ENCODE results near the gene ZFAND2B.

The ZFAND2B gene, protein sequence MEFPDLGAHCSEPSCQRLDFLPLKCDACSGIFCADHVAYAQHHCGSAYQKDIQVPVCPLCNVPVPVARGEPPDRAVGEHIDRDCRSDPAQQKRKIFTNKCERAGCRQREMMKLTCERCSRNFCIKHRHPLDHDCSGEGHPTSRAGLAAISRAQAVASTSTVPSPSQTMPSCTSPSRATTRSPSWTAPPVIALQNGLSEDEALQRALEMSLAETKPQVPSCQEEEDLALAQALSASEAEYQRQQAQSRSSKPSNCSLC

DNA sequence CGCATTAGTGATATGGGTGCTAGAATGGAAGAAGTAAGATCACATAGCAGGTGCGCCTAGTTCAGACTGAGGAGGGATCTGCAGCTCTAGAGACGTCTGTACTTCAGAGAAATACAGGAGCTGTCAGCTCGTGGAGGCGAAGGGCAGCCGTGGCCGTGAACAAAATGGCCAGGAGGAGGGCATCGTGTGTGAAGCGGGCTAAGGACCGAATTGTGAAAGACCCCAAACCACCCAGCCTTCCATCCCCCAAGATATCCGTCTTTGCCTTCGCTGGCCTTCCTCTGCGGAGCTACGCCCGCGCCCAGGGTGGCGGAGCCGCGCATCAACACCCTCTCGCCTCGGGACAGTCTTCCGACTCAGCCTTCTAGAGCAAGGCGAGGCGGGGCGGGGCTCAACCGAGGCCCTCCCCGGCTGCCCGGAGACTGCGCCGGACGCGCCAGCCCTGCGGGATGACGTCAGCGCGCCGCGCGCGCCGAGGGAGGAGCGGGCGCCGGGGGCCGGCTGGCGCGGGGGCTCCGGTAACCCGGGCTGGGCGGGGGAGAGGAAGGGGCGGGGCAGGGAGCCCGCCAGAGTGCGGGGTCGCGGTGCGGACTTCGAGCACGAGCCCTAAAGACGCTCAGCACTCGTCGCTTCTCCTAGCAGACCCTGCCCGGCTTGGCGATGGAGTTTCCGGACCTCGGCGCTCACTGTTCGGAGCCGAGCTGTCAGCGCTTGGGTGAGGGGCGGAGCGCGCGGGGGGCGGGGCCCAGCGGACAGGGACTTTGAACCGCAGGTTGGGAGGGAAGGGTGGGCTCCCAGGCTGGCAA, at the start of gene ZFAND2B:
TSS of gene ZFAND2B (plus strand) at position 455 of the 806 bp plus-strand sequence. CDS start at position 661, 206 bp downstream.
- DNase-seq: peak; percentile 96

DNA sequence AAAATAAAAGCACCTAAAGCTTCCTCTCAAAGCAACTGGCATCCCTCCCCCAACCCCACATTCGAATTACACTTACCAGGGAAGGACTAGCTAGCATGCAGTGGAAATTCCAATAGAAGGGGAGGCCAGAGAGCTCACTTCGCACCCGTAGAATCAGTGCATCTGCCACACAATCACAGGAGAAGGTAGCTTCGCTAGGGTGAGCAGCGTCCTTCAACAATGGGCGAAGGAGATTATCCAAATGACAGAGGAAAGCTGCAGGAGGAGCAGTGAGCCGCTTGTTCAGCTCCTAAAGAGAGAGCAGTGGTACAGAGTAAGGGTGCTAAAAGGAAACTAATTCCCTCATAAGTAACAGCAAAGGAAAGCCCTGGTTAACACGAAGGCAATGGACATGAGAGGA, 49.2 kb upstream of the ZFAND2B start:
- no peak for DNase-seq

DNA sequence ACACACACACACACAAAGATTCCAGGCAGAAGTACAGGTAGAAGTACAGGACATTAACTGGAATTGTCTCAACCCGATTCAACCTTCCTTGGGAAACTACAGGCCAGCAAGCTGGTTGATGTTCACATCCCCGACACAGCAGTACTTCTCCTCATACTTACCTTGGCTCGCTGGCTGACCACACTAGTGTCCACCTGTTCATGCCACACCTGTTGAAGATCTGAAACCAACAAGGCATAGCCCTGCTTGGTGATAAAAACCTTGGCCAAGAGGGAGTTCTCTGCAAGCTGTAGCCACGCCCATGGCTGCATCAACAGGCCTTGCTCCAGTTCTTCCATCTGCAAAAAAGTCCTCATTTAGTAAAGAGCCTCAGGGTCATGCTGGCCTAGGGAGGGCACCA, 48.6 kb upstream of the ZFAND2B start:
- no peak for DNase-seq

DNA sequence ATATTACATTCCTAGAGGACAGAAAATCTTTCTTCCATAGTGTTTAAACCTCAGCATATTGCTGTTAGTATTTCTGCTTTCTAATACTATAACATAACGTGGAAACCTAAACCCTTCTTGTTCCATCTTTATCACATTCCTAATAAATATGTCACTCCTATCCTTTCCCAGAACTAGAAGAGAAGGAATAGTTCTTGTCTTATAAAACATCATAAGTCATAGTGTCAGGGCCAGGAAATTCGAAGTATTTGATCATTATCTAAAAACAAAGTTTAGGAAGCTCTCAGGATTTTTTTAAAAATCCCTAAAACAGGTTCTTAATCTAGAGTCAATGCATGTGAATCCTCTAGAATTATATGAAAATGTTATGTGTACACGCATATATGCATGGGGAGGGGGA, 48.0 kb upstream of the ZFAND2B start:
- DNase-seq: no peak

DNA sequence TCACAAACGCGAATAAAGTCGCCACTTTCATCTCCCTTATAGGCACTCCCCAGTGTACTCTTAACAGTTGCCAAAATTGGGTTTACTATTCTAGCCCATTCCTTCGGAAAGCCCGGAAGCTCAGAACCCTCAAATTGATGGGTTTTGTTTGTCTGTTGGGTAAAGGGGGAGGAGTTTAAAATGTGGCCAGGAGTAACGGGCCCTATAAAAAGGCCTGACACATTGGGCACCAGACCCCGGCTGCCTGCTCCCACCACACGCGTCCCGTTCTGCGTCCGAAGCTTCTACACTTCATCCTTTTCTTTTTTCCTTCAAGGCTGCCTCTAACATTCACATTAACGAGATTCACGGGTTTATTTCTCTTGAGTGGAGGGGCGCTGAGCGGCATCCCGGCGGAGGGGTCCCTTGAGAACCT, 46.8 kb upstream of the ZFAND2B start:
- DNase-seq: no peak

DNA sequence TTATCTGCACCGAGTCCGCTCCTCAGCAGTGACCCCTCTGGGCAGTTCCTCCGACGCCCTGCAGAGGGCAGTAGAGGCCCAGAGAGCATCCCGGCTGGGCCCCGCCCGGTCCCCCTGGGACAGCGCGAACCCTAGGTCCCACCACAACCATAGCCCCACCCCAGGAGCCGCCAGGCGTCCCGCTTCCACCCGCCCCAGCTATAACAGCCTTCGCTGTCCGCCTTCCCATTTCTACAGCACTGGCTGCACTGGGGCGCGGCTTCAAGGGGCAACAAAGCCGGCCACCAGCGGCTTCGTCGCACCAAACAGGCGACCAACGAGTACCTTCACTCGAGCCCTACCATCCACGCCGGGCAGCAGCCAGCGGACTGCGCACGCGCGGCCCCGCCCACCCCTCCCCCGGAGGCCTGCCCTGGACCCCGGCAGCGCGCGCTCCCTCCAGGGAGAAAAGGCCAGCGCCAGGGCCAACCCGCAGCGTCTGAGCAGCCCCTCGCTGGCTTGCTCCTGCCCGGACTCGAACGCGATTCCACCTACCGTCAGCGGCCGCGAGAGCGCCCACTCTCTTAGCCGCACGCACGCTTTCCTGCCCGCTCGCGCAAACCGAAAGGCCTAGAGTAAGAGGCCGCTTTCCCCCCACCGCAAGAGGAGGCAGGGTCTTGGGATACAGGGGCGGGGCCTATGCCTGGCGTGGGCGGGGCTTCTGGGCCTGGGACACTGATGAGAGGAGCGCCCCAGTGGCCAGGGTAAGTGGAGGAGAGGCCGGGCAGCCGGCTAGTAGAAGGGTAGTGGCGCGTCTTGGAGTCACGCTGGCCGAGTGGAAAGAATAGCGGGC, 46.2 kb upstream of the ZFAND2B start, which contains the start of gene NHEJ1:
TSS of gene NHEJ1 (minus strand) at position 630 of the 832 bp plus-strand sequence. CDS start 2,453 bp downstream, outside the sequence.
- DNase-seq: peak; percentile 96

DNA sequence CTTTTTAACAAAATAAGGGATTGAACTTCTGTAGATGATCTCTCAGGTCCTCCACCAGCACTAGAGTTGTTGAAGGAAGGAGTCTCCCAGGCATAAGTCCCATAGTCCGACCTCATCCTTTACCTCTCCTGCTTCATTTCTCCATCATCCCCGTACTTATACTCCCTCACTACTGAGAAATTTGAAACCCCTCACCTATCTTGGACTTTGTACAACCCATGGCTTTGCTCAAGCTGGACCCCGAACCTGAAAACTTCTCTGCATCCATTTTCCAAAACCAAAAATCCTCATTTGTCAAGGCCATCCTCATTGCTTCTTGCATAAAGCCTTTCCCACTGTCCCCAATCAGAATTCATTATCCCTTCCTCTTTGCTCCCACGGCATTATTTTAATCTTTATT, 45.5 kb upstream of the ZFAND2B start:
- DNase-seq: no peak

DNA sequence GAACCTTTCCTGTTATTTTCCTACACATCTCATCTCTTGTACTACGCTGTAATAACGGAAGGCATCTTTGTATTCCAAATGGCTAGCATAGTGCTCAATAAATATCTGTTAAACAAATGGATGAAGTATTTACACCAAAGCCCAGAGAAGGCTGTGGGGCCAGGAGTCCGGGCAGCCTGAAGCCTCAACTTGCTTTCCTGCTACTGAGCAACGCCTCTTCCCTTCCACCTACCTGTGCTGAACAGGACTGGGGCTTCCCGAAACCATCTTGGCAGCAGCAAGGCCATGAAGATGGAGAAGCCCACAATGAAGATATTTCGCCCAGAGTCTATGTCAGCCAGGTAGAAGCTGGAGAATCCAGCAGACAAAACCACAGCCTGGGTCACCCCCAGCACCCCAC, 43.4 kb upstream of the ZFAND2B start:
- DNase-seq: no peak

DNA sequence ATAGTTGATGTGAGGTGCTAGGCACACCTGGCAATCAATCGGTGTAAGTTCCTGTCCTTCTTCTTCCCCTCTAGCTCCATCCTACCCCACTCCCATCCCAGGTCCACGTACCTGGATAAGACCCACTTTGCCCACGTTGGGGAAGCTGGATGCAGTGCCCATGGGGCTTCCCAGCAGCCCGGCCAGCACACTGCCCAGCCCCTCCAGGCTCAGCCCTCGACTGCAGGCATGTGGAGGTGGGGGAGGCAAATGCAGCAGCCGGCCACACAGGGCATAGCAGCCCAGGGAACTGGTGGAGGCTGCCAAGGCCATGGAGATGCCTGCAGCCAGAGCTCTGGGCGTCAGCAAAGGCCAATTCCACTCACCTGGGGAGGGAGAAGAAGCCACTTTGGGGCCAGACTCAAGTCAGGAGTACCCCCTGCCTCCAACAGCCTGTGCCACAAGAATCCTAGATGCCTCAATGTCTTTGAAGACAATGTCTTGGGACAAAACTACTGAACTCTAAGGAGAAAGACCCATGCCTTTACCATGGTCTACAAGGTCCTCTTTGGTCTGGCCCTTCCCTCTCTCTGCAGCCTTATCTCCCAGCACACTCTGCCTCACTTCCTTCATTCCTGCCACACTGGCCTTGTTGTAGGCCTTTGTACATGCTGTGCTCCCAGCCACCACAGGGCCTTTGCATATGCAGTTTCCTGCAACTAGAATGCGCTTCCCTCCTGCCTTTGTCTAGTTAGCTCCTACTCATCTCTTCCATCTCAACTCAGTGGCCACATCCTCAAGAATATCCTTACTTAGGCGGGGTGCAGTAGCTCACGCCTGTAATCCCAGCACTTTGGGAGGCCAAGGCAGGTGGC, 41.3 kb upstream of the ZFAND2B start:
- no peak for DNase-seq

DNA sequence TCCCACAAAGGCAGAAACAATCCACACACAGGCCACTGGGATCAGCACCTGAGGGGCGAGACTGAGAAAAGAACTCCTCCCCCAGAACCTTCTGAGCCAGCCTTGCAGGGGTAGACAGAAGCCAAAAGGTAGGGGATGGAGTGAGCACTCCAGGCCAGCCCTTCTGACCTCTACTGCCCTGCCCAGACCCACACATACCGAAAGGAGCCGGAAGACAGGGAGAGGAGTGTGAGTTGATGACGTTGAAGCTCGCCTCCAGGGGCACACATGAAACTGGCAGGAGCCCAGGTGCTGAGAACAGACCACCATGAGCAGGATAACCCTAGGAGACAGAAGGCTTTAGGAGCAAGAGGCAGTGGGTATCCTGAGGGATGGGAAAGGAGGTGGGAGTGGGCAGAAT, 38.6 kb upstream of the ZFAND2B start:
- DNase-seq: no peak

DNA sequence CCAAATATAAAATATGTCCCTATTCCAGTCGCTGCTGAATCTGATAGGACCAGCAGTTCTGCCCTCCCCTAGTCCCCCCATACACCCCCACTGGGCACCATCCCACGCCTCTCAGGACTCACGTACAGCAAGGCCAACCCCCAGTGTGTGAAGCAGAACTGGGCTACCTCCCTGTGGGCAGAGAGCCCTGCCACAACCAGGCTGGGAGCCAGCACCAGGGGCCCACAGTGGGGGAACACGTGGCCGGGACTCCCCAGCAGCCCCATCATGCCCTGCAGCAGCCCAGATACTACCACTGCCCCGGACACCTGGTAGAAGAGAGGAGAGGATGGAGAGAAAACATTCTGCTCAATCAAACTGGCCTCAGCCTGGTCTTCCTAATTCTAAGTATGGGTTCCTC, 38.1 kb upstream of the ZFAND2B start:
- DNase-seq: no peak

DNA sequence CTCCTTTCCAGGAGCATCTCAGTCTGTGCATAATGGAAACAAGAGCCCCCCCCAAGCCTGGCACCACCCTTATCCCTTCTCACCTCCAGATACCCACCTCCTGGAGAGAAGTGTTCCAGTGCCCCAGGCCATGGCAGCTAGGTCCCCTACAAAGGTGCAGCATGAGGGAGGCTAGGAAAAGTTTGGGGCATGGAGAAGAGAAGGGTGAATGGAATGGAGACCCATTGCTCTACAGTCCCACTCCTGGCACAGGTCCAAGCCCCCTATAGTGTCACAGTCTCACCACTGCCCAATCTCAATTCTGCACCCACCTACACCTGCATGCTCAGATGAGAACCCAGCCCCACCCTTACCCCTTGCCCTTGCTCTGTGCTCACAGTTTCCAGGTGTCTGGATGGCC, 37.6 kb upstream of the ZFAND2B start:
- no peak for DNase-seq

DNA sequence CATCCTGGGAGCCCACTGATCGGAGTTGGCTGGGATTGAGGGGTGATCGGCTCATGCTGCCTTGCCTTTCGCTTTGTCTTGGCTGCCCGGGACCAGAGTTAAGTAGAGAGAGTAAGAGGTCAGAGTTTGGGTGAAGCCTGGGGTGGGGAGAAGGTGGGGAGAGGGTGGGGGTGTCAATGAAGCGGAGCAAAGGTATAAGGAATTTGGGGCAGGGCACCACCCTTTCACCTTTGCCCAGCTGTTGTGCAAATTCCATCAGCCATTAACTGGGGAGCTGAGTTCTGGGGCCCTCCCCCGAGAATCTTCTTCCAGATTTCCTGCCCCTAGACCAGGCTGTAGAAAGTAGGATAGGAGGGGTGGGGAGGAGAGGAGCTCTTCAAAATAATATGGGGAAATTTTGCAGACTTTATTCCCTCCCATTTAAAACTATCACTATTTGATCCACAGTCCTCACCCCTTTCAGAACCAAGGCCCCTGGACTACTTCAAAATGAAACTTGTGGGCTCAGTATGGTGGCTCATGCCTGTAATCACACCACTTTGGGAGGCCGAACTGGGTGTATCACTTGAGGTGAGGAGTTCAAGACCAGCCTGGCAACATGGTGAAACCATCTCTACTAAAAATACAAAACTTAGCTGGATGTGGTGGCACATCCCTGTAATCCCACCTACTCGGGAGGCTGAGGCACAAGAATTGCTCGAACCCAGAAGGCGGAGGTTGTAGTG, 36.5 kb upstream of the ZFAND2B start, which contains the start of gene SLC23A3:
TSS of gene SLC23A3 (minus strand) at position 100 of the 725 bp plus-strand sequence. CDS start at position 55, 45 bp downstream.
- DNase-seq: peak; percentile 47

DNA sequence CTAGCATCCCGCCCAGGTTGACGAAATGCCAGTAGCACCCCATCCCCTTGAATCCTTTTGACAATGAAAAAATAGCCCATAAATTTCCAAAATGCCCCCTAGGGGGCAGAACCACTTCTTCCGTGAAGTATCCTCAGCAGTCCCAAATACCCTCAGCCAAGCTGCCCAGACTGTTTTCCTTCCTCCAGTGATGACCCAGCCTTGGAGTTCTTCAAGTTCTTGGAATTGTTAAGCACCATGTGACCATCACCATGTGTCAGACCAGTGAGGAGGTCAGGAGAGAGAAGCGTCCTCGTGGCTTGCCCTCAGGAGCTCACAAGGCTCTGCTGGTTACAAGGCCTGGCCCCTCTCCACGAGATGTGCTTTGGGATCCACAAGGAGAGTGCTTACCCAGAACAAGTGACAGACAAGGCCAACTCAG, 35.3 kb upstream of the ZFAND2B start:
- DNase-seq: peak; percentile 51

DNA sequence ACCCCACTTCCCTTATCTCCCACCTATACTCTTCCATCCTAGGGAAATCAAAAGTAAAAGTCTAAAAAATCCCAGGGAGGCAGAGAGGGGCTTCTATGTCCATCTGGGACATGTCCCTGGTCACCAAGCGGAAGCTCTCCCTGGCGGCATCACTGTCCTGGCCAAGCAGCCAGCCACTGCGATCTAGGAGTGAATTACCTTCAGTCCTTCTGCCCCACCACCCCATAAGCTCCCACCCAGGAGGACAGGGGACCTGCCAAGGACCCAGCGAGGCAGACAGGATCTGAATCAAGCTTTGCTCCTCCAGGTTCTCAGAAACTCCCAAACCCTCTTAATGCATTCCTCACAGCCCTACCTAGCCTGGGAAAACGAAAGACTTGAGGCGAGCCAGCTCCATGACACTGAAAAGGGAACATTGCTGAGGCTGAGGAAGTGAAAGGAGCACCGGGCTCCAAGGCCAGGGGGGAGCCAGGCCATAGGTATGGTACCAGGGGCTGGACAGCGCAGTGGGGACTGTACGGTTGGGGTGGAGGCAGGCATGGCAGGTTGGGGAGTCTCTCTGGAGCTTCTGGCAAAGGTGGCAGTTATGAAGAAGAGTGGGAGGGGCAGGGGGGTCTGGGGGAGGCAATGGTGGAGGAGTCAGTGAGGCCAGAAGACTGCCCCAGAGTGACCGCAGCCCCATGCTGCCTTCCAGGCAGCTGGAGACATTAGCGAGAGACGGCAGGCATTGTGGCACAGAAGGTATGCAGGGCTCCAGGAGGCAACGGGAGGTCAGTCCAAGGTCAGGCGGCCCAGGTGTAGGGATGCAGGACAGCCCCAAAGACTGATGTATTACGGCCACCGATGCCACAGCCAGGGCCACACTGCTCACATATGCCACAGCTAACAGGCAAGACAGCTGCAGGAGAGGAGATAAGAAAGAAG, 34.1 kb upstream of the ZFAND2B start:
- no peak for DNase-seq

DNA sequence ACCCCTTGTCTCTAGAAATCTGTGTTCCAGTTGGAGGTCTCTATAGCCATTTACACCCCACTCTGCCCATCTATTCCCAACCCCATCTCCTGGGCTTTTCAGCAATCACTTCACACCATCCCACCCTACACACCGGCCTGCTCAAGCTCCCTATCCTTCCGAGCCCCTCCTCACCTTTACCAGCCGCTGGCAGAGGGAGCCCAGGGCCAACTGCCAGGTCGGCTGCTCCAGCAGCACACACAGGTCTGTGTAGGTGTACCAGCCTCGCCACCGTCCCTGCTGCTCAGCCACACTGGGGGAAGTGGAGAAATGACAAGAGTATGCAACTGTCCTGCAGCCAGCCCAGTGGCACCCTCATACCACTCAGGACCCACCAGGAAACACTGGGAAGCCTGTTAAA, 33.4 kb upstream of the ZFAND2B start:
- DNase-seq: no peak

DNA sequence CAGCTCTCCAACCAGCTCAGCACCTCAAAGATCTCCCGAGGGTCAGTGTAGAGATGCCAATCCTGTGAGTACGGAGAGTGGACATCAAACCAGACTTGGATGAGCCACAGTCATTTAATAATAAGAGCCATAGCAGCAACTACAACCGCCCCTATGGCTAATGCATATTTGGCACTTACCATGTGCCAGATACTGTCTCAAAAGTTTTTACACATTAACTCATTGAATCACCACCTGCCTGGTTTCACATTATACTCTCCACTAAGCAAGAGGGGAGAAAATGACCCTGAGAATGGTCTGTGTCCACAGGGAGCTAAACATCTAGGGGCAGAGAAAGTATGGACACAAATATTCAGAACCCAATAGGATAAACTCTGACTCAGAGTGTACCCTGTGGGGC, 32.4 kb upstream of the ZFAND2B start:
- DNase-seq: no peak

DNA sequence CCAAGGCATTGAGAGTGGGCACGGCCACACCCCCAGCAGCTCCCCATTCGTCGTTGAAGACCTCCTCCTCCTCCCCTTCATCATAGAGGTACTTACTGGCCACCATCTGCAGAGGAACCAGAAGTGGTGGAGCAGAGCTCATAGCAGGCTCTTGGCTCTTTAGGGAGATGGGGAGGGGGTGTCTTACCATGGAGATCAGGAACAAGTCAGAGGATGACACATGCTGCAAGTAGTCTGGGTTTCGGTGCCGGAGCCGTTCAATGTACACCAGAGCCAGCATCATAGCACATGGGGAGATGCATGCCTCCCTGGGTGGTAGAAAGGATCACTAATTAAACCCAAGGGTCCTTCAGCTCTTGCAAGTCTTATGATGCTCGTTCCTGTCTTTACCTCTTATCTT, 31.8 kb upstream of the ZFAND2B start:
- DNase-seq: no peak

DNA sequence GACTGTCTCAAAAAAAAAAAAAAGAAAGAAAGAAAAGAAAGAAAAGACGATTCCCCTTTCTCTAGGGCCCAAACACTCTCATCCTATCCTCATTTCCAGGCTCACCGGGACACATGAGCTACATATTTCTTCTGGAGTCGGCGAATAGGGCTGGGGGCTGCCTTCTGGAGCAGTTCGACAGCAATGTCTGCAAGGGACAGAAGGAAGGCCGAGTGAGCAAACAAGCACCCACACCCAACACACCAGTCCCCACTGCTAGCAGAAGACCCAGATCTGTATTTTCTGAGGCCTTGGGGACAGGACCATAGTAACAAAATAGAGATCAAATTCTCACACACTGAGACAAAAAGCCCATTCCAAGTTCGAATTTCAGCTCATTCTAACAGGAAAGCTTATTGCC, 31.1 kb upstream of the ZFAND2B start:
- no peak for DNase-seq
